ENCODE measurements around the gene MID2.

DNA sequence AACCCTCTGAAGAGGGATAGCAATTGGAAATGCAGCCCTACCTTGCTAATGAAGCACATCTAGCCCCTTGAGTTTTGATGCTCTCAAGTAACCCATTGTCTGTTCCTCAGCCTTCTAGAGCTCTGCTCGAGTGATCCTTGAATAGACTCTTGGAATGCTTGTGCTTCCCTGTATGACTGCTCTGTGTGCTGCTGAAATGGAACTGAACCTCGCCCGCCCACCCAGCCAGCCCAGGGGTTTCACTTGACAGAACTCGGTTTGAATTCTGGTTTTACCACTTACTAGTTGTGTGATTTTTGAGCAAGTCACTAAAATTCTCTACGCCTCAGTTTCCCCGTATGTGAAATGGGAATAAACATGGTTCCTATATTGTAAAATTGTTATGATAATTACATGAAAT is 77.1 kb downstream of the MID2 start:
- TF ChIP-seq, protein P1, sequence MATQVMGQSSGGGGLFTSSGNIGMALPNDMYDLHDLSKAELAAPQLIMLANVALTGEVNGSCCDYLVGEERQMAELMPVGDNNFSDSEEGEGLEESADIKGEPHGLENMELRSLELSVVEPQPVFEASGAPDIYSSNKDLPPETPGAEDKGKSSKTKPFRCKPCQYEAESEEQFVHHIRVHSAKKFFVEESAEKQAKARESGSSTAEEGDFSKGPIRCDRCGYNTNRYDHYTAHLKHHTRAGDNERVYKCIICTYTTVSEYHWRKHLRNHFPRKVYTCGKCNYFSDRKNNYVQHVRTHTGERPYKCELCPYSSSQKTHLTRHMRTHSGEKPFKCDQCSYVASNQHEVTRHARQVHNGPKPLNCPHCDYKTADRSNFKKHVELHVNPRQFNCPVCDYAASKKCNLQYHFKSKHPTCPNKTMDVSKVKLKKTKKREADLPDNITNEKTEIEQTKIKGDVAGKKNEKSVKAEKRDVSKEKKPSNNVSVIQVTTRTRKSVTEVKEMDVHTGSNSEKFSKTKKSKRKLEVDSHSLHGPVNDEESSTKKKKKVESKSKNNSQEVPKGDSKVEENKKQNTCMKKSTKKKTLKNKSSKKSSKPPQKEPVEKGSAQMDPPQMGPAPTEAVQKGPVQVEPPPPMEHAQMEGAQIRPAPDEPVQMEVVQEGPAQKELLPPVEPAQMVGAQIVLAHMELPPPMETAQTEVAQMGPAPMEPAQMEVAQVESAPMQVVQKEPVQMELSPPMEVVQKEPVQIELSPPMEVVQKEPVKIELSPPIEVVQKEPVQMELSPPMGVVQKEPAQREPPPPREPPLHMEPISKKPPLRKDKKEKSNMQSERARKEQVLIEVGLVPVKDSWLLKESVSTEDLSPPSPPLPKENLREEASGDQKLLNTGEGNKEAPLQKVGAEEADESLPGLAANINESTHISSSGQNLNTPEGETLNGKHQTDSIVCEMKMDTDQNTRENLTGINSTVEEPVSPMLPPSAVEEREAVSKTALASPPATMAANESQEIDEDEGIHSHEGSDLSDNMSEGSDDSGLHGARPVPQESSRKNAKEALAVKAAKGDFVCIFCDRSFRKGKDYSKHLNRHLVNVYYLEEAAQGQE (IDR thresholded peaks at IDR 0.05; ENCODE audit: unreplicated experiment) = no peak
- TF ChIP-seq, protein P2, sequence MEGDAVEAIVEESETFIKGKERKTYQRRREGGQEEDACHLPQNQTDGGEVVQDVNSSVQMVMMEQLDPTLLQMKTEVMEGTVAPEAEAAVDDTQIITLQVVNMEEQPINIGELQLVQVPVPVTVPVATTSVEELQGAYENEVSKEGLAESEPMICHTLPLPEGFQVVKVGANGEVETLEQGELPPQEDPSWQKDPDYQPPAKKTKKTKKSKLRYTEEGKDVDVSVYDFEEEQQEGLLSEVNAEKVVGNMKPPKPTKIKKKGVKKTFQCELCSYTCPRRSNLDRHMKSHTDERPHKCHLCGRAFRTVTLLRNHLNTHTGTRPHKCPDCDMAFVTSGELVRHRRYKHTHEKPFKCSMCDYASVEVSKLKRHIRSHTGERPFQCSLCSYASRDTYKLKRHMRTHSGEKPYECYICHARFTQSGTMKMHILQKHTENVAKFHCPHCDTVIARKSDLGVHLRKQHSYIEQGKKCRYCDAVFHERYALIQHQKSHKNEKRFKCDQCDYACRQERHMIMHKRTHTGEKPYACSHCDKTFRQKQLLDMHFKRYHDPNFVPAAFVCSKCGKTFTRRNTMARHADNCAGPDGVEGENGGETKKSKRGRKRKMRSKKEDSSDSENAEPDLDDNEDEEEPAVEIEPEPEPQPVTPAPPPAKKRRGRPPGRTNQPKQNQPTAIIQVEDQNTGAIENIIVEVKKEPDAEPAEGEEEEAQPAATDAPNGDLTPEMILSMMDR (conservative IDR thresholded peaks at IDR 0.05; ENCODE audit: low read depth in 2 of 2) = no peak
- no peak for TF ChIP-seq POLR2AphosphoS5 (IDR thresholded peaks at IDR 0.05; ENCODE audit: low read depth)
- no peak for TF ChIP-seq EZH2phosphoT487 (IDR thresholded peaks at IDR 0.05; ENCODE audit: unreplicated experiment)
- TF ChIP-seq NANOG (IDR thresholded peaks at IDR 0.05; ENCODE audit: borderline replicate concordance) = no peak
- TF ChIP-seq JUNB (IDR thresholded peaks at IDR 0.05; ENCODE audit: unreplicated experiment) = no peak
- no peak for TF ChIP-seq STAT1 (IDR thresholded peaks at IDR 0.05; ENCODE audit: unreplicated experiment)
- TF ChIP-seq, protein P3, sequence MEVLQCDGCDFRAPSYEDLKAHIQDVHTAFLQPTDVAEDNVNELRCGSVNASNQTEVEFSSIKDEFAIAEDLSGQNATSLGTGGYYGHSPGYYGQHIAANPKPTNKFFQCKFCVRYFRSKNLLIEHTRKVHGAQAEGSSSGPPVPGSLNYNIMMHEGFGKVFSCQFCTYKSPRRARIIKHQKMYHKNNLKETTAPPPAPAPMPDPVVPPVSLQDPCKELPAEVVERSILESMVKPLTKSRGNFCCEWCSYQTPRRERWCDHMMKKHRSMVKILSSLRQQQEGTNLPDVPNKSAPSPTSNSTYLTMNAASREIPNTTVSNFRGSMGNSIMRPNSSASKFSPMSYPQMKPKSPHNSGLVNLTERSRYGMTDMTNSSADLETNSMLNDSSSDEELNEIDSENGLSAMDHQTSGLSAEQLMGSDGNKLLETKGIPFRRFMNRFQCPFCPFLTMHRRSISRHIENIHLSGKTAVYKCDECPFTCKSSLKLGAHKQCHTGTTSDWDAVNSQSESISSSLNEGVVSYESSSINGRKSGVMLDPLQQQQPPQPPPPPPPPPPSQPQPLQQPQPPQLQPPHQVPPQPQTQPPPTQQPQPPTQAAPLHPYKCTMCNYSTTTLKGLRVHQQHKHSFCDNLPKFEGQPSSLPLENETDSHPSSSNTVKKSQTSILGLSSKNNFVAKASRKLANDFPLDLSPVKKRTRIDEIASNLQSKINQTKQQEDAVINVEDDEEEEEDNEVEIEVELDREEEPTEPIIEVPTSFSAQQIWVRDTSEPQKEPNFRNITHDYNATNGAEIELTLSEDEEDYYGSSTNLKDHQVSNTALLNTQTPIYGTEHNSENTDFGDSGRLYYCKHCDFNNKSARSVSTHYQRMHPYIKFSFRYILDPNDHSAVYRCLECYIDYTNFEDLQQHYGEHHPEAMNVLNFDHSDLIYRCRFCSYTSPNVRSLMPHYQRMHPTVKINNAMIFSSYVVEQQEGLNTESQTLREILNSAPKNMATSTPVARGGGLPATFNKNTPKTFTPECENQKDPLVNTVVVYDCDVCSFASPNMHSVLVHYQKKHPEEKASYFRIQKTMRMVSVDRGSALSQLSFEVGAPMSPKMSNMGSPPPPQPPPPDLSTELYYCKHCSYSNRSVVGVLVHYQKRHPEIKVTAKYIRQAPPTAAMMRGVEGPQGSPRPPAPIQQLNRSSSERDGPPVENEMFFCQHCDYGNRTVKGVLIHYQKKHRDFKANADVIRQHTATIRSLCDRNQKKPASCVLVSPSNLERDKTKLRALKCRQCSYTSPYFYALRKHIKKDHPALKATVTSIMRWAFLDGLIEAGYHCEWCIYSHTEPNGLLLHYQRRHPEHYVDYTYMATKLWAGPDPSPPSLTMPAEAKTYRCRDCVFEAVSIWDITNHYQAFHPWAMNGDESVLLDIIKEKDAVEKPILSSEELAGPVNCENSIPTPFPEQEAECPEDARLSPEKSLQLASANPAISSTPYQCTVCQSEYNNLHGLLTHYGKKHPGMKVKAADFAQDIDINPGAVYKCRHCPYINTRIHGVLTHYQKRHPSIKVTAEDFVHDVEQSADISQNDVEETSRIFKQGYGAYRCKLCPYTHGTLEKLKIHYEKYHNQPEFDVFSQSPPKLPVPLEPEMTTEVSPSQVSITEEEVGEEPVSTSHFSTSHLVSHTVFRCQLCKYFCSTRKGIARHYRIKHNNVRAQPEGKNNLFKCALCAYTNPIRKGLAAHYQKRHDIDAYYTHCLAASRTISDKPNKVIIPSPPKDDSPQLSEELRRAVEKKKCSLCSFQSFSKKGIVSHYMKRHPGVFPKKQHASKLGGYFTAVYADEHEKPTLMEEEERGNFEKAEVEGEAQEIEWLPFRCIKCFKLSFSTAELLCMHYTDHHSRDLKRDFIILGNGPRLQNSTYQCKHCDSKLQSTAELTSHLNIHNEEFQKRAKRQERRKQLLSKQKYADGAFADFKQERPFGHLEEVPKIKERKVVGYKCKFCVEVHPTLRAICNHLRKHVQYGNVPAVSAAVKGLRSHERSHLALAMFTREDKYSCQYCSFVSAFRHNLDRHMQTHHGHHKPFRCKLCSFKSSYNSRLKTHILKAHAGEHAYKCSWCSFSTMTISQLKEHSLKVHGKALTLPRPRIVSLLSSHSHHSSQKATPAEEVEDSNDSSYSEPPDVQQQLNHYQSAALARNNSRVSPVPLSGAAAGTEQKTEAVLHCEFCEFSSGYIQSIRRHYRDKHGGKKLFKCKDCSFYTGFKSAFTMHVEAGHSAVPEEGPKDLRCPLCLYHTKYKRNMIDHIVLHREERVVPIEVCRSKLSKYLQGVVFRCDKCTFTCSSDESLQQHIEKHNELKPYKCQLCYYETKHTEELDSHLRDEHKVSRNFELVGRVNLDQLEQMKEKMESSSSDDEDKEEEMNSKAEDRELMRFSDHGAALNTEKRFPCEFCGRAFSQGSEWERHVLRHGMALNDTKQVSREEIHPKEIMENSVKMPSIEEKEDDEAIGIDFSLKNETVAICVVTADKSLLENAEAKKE (CRISPR knock-in tag; IDR thresholded peaks at IDR 0.05) = no peak
- no peak for TF ChIP-seq ZNF114 (CRISPR knock-in tag; IDR thresholded peaks at IDR 0.05)
